HCT116 (cell line): ENCODE results near the gene MIS18A. TPM values are rescaled to one million over a fixed set of nuclear protein-coding genes. Genes with fewer than 3 reads are reported as not detected.

ENCODE experiments used
- ATAC-seq: fragments of 200-7000 bp; cut with Tn5 transposase; 2 replicates; pipeline ENCODE4 v1.9.1; 2020; ENCODE audit warnings: mild to moderate bottlenecking, moderate library complexity
- BruUV-seq: library from RNA; stranded (reverse); fragments of 400-500 nt; replicated peaks from 2 replicates; lab custom pipeline; 2021; lab: Mats Ljungman, UMichigan
- CTCF ChIA-PET: fragments of 300-600 bp; sonication (Branson Sonifier 250); formaldehyde crosslinking; loops from one replicate; lab custom pipeline; 2021; ENCODE audit warnings: antibody characterized with exemption; lab: Charles Lee
- POLR2A ChIA-PET: fragments of 300-600, 350-600 bp; sonication (Branson Sonifier 250); formaldehyde crosslinking; loops from one replicate; lab custom pipeline; 2021; ENCODE audit warnings: antibody characterized with exemption; lab: Charles Lee
- RAD21 ChIA-PET, 2 experiments: fragments of 300-600 bp; sonication (Branson Sonifier 250); formaldehyde crosslinking; loops; one replicate each; lab custom pipeline; 2023; ENCODE audit warnings: low total read pairs in 2 of 2; ENCODE audit not compliant: uncharacterized antibody in 2 of 2, unreplicated experiment in 2 of 2, low non-redundant PET in 1 of 2; lab: Charles Lee
- DNase-seq: peaks from one replicate; pipeline ENCODE4 v3.0.0-alpha.2; 2010; ENCODE audit warnings: low read depth, low spot score
- H2AFZ ChIP-seq: fragments of 200-600 bp; shearing (Covaris generic), sonication (generic); 2 replicates; pipeline ENCODE4 v1.6.1; 2017; ENCODE audit warnings: low read depth, mixed run types, mixed read lengths, antibody characterized with exemption, low read length; ENCODE audit not compliant: poor library complexity, severe bottlenecking
- H3K27ac ChIP-seq: 2 replicates; pipeline ENCODE4 v1.5.1; 2012; ENCODE audit warnings: low read depth, low read length
- H3K27me3 ChIP-seq: fragments of 200-600 bp; sonication (generic); 2 replicates; pipeline ENCODE4 v1.6.1; 2016; ENCODE audit warnings: mixed run types, low read length, mixed read lengths; ENCODE audit not compliant: insufficient read depth
- H3K36me3 ChIP-seq, 2 experiments: fragments of 200-500 bp in 1 of 2; fragments of 200-600 bp in 1 of 2; sonication (Bioruptor generic) in 1 of 2; sonication (generic) in 1 of 2; 2 replicates each; pipeline versions ENCODE4 v1.5.1 to v1.6.1; 2014 to 2016; ENCODE audit warnings: low read length in 2 of 2, inconsistent platforms in 1 of 2, mixed read lengths in 1 of 2, mixed run types in 1 of 2; ENCODE audit not compliant: insufficient read depth in 2 of 2, control insufficient read depth in 1 of 2
- H3K4me1 ChIP-seq, 2 experiments: fragments of 200-600 bp in 1 of 2; sonication (generic) in 1 of 2; 2 replicates each; pipeline versions ENCODE4 v1.5.1 to v1.6.1; 2012 to 2017; ENCODE audit warnings: low read length in 2 of 2, inconsistent platforms in 1 of 2, mild to moderate bottlenecking in 1 of 2, mixed read lengths in 1 of 2, mixed run types in 1 of 2, moderate library complexity in 1 of 2; ENCODE audit not compliant: insufficient read depth in 2 of 2, control insufficient read depth in 1 of 2
- H3K4me2 ChIP-seq: fragments of 200-600 bp; sonication (generic); 2 replicates; pipeline ENCODE4 v1.6.1; 2017; ENCODE audit warnings: mixed run types, low read length, mixed read lengths
- H3K4me3 ChIP-seq, 2 experiments: fragments of 200-600 bp in 1 of 2; sonication (generic) in 1 of 2; replicated peaks in 1 of 2; 2 replicates each; pipeline ENCODE4 v1.5.1; 2011 to 2016; ENCODE audit warnings: low read length in 2 of 2, control low read depth in 1 of 2, low read depth in 1 of 2, mild to moderate bottlenecking in 1 of 2, mixed read lengths in 1 of 2, mixed run types in 1 of 2
- H3K79me2 ChIP-seq: fragments of 200-600 bp; sonication (generic); 2 replicates; pipeline ENCODE4 v1.6.1; 2017; ENCODE audit warnings: mild to moderate bottlenecking, mixed run types, low read length, moderate library complexity, mixed read lengths; ENCODE audit not compliant: insufficient read depth
- H3K9ac ChIP-seq: fragments of 200-600 bp; sonication (generic); 2 replicates; pipeline ENCODE4 v1.6.1; 2016; ENCODE audit warnings: low read length, mixed read lengths
- H3K9me2 ChIP-seq: fragments of 200-600 bp; sonication (generic), shearing (Covaris generic); 2 replicates; pipeline ENCODE4 v1.6.1; 2017; ENCODE audit warnings: mixed run types, mild to moderate bottlenecking, moderate library complexity; ENCODE audit not compliant: insufficient read depth
- H3K9me3 ChIP-seq, 2 experiments: fragments of 200-500 bp in 1 of 2; fragments of 200-600 bp in 1 of 2; sonication (Bioruptor generic) in 1 of 2; sonication (generic) in 1 of 2; 2 replicates each; pipeline ENCODE4 v1.6.1; 2014 to 2017; ENCODE audit warnings: low read length in 2 of 2, mixed read lengths in 2 of 2, inconsistent platforms in 1 of 2, low read depth in 1 of 2, mild to moderate bottlenecking in 1 of 2, mixed run types in 1 of 2, moderate library complexity in 1 of 2; ENCODE audit not compliant: control insufficient read depth in 1 of 2, insufficient read depth in 1 of 2
- H4K20me1 ChIP-seq: fragments of 200-600 bp; sonication (generic), shearing (Covaris generic); 2 replicates; pipeline ENCODE4 v1.6.1; 2017; ENCODE audit warnings: mixed run types, mild to moderate bottlenecking, moderate library complexity; ENCODE audit not compliant: insufficient read depth
- CEBPB ChIP-seq: IDR thresholded peaks from 2 replicates; pipeline ENCODE4 v1.6.1; 2012; ENCODE audit warnings: low read depth
- EZH2 ChIP-seq: fragments of 200-600 bp; sonication (generic); IDR thresholded peaks from 2 replicates; pipeline ENCODE4 v1.6.1; 2017; ENCODE audit warnings: antibody characterized with exemption, mixed run types
- SP1 ChIP-seq: IDR thresholded peaks from 2 replicates; pipeline ENCODE4 v1.6.1; 2012; ENCODE audit warnings: low read depth
- SRF ChIP-seq: IDR thresholded peaks from 2 replicates; pipeline ENCODE4 v1.6.1; 2012; ENCODE audit warnings: low read depth
- ZNF274 ChIP-seq: fragments of 200-500 bp; sonication (Bioruptor generic); IDR thresholded peaks from 2 replicates; pipeline ENCODE4 v1.6.1; 2014; ENCODE audit warnings: mild to moderate bottlenecking, low read depth, low read length, inconsistent platforms
- intact Hi-C: fragments of 100-400 bp; cut with micrococcal nuclease; formaldehyde crosslinking; loops from 2 replicates; pipeline ENCODE4 v1.10.0; 2022
- total RNA-seq: library from RNA; stranded (reverse); gene quantifications from one replicate; pipeline ENCODE4 v1.2.1, GENCODE V29; 2021; ENCODE audit not compliant: unreplicated experiment
- TF ChIP-seq, protein P1 (sequence below): IDR thresholded peaks from 2 replicates; pipeline ENCODE4 v1.6.1; 2012

Gene MIS18A
- total RNA-seq, 1 experiment from 2014 or later: 30.0 TPM

DNA sequence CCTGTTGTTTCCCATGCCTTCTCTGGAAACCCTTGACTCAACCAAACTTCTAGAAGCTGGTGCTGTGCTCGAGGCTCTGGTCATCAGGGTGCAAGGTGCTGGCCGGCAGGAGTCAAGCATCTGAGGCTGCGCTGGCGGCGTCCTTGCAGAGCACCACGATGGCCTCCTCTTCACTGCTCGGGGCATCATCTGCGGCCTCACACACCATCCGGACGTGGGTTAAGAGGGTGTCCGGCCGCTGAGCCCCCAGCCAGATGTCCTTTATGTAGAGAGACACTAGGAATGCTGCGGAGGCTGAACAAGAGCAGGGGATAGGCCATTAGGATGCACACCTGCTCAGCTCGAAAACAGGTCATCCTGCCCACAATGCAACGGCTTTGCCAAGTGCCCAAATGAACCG is 36.0 kb upstream of the MIS18A start:
- Histone ChIP-seq H3K27ac (no peak overlapping the region), H3K27me3 (no peaks in the 10 kb centered on the region), H3K9ac (no peak overlapping the region), H3K4me1 (no peaks in the 10 kb centered on the region), H3K4me3 (no peak overlapping the region), H2AFZ (no peak overlapping the region), H3K9me3 (no peaks in the 10 kb centered on the region), H3K79me2 (peaks cover 27% of the 10 kb centered on the region; the same call in 1 of the 2 replicates), H3K36me3 (peaks cover 51 to 71% of the 10 kb centered on the region in 2 experiments), H4K20me1 (no peaks in the 10 kb centered on the region), H3K9me2 (no peaks in the 10 kb centered on the region), H3K4me2 (no peak overlapping the region)
- ChIA-PET POLR2A (no interaction called here), RAD21 (no interaction called here), CTCF (no interaction called here)
- no peak for ATAC-seq
- DNase-seq: no peak
- BruUV-seq: no TSS peak
- no peak for TF ChIP-seq SP1
- TF ChIP-seq, protein P1, sequence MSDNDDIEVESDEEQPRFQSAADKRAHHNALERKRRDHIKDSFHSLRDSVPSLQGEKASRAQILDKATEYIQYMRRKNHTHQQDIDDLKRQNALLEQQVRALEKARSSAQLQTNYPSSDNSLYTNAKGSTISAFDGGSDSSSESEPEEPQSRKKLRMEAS: no peak
- TF ChIP-seq ZNF274: no peak
- TF ChIP-seq CEBPB: no peak
- no peak for TF ChIP-seq EZH2
- intact Hi-C loops: no loop called here

DNA sequence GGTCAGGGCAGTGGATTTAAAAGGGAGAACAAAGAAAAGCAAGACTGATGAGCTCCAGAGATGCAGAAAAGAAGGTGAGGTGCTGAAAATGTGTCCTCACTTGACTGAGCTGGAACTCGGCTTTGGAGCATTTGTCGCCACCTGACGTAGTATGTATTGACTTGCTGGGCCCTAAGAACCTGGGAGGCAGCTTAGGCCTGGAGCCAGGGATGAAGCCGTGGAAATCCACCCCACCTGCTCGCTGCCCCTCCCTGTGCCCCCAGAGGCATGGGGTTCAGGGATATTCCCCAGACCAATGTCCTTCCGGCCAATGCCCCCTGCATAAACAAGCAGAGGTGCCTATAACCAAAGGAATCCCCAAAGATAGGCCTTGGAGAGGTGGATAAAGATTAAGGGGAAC is 34.1 kb upstream of the MIS18A start:
- intact Hi-C loops: no loop called here
- H3K4me1 ChIP-seq: no peaks in the 10 kb centered on the region
- no peak for ATAC-seq
- no peaks in the 10 kb centered on the region for H3K9me2 ChIP-seq
- RAD21 ChIA-PET: no interaction called here
- no peak for DNase-seq
- H3K9me3 ChIP-seq: no peaks in the 10 kb centered on the region
- TF ChIP-seq SRF: no peak
- H2AFZ ChIP-seq: no peak overlapping the region
- H3K4me3 ChIP-seq: no peak overlapping the region
- CTCF ChIA-PET: no interaction called here
- peaks cover 38 to 53% of the 10 kb centered on the region in 2 experiments; a peak in 3 of 4 replicates for H3K36me3 ChIP-seq
- H3K9ac ChIP-seq: no peak overlapping the region
- H3K4me2 ChIP-seq: no peak overlapping the region
- peaks cover 19% of the 10 kb centered on the region; the same call in 1 of the 2 replicates for H3K79me2 ChIP-seq
- H3K27ac ChIP-seq: no peak overlapping the region
- H3K27me3 ChIP-seq: no peaks in the 10 kb centered on the region
- no TSS peak for BruUV-seq
- POLR2A ChIA-PET: no interaction called here
- no peaks in the 10 kb centered on the region for H4K20me1 ChIP-seq
